ENCODE data around the gene TRMT1.
"Not testable (repeated sequence)": the region's sequence is repeated elsewhere in the genome, so short reads cannot be mapped to it uniquely, and the experiment has no call there.

Gene TRMT1

DNA sequence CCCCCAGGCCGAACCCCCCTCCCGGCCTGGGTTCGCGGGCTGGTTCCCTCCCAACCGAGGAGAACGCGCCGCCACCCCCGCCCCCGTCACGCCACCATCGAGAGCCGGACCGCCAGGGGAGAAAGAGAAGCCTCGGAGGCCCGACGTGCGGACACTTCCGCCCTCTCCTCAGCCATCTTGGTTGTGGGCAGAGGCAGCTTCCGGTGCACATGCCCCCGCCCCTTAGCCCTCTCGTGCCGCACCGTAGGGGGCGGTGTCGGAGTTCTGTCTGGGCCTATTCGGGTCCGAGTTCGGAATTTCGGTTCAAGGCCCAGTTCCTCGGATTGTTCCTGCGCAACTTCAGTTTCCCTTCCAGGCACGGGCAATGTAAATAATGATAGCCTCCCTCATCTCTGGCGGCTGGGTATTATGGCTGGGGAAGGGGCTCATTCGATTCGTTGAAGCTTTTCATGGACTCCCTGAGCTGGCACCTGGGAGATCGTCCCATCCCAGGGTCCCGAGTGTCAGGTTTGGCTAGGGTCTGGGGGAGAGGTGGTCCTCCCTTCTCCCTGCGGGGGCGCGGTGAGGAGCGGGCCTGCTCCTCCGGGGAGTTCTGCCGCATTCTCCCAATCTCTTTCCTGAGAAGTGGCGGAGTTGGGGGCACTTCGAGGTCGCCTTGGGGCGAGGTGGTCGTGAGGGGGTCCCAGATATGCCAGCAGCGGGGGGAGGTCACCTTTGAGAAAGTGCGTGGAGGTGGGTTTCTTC lies 33.8 kb upstream of the TRMT1 start, which contains the start of the genes IER2 and STX10:
Gene IER2 (plus strand): TSS at position 225 of the 744 bp plus-strand sequence. CDS start 2,776 bp downstream, outside the sequence.
Gene STX10 (minus strand): TSS at position 189 of the 744 bp plus-strand sequence. CDS start 202 bp downstream, outside the sequence.
- peak; percentile 84 to 93 (median 88) for DNase-seq (ENCODE audit: low read depth in 3 of 3)

DNA sequence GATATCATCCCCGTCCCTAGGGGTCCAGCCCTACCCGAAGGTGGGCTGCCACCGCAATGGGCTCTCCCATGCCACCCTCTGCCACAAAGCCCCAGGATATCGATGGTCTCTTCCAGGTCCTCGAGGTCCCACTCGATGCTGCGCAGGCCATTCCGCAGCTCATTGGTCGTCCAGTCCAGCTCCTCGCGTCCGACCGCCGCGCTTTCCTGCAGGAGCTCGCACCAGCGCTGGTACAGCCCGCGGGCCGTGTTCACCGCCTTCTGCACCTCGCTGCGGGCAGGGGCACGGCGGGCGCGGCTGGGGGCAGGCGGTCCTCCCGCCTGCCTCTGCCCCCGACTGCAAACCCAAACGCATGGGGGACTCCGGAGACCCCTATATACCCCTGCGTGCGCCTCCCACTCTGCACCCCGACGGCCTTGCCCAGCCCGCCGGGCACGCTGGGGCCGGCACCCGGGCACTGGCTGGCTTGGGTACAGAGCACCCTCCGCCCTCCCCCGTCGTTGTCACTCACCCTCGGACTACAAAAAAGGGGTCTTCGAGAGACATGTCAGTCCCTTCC lies 33.2 kb upstream of the TRMT1 start:
- peak in 1 of 3 experiments; percentile 35 for DNase-seq (ENCODE audit: low read depth in 3 of 3)

DNA sequence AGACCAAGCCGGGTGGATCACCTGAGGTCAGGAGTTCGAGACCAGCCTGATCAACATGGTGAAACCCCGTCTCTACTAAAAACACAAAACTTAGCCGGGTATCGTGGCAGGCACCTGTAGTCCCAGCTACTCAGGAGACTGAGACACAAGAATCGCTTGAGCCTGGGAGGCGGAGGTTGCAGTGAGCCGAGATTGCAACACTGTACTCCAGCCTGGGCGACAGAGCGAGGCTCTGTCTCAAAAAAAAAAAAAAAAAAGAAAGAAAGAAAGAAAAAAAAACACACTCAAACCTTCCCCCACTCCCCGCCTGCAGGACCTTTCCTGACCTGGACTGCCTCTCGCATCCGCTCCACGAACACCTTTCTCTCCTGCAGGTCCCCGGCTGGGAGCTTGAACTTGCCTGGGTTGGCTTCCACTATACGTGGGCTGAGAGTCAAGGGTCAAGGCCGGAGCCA lies 32.7 kb upstream of the TRMT1 start:
- not testable (repeated sequence) for DNase-seq (ENCODE audit: low read depth in 3 of 3)

DNA sequence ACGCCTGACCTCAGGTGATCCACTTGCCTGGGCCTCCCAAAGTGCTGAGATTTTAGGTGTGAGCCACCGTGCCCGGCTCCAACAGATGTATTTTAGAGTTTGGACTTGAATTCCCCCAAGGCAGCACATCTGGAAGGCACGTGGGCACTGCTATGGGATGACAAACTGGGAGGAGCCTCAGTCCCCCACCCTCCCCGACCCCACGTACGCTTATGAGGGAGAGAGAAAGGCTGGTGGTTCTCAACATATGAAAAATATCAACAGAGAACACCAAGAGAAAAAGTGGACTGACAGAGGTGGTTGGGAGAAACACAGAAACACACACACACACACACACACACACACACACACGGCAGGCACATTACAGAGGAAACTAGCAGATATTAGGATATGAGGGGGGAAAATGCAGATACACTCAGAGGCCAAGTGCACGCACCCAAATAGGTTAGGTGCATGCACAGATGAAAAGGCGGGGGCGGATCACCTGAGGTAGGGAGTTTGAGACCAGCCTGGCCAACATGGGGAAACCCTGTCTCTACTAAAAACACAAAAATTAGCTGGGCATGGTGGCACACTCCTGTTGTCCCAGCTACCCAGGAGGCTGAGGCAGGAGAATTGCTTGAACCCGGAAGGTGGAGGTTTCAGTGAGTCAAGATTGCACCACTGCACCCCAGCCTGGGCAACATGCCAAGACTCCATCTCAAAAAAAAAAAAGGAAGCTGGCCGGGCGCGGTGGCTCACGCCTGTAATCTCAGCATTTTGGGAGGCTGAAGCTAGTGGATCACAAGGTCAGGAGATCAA lies 30.4 kb upstream of the TRMT1 start:
- no peak for DNase-seq (ENCODE audit: low read depth in 3 of 3)

DNA sequence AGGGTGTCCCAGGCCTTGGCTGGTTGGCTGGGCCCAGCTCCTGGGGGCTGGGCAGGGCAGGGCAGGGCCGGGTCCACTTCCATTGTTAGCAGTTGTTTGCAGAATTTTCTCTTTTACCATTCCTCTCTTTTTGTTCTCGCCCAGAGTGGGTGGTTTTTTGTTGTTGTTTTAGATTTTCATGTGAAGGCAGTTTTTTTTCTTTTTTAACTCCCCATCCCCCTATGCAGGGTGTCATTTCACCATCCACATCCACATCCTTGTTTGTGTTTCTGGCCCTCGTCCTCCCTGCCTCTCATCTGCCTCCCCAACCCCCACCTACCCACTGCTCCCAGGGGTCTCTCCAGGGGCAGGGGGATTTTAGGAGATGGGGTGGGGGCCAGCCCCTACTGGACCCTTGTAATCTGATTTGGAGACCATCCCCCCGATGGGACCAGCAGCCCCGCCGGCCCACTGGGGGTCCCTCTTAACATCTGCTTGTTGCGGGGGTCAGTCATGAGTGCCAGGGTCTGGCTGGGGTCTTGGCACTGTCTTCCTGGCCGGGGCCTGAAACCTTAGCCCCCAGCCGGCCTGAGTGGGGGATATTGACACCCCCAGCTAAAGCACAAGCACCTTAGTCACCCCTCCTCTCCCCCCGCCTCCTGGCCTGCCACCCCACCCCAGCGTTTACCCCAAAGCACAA lies 23.2 kb upstream of the TRMT1 start:
- DNase-seq (ENCODE audit: low read depth in 3 of 3) = no peak

DNA sequence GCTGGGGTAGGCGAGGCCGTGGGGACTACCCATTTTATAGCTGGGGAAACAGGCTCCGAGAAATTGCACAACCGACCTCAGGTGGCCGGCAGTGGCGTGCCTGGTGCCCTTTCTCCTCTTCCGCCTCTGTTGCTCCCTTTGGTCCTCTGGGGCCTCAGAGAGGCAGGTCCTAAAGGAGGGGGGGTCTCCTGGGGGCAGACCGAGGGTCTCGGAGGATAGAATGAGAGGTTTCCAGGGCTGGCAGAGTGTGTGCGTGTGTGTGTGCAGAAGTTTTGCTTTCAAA lies 22.3 kb upstream of the TRMT1 start:
- no peak for DNase-seq (ENCODE audit: low read depth in 3 of 3)

DNA sequence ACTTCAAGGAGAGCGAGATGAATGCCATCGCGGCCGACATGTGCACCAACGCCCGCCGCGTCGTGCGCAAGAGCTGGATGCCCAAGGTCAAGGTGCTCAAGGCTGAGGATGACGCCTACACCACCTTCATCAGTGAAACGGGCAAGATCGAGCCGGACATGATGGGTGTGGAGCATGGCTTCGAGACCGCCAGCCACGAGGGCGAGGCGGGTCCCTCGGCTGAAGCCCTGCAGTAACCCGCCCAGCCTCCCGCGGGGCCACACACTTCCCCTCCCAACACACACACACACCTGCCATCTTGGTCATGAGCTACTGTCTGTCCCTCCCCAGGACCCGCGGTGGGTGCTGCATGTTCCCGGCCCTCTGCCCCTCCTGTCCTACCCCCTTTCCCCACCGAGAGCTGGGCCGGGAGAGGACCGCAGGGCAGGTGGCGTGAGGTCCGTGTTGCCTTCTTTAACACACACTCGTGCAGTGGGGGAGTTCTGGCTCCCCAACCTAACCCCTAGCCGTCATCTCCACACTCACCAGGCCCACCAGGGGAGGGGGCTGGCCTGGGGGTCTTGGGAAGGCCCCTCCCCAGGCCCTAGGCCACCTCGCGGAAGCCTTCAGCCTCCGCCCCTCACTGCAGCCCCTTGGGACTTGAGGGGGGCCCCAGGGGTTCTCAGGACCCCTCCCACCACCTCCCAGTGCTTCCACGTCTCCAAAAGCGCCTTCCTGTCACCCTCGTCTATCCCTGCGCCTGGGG lies 21.8 kb upstream of the TRMT1 start:
- DNase-seq (ENCODE audit: low read depth in 3 of 3) = no peak

DNA sequence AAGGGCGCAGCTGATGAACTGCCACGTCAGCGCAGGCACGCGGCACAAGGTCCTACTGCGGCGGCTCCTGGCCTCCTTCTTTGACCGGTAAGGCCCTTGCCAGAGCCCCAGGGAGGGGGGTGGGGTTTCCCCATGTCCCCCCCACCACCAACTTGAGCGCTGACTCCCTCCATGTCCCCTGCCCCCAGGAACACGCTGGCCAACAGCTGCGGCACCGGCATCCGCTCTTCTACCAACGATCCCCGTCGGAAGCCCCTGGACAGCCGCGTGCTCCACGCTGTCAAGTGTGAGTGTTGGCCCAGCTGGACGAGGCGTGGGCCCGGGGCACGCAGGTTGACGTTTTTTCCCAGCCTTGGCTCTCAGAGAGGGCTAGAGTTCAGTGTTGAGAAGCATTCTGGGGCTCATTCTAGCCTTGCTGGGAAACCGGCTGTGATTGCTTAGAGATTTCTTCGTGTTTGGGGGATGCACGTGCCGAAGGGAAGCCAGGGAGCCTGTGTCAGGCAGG lies 20.8 kb upstream of the TRMT1 start:
- no peak for DNase-seq (ENCODE audit: low read depth in 3 of 3)

DNA sequence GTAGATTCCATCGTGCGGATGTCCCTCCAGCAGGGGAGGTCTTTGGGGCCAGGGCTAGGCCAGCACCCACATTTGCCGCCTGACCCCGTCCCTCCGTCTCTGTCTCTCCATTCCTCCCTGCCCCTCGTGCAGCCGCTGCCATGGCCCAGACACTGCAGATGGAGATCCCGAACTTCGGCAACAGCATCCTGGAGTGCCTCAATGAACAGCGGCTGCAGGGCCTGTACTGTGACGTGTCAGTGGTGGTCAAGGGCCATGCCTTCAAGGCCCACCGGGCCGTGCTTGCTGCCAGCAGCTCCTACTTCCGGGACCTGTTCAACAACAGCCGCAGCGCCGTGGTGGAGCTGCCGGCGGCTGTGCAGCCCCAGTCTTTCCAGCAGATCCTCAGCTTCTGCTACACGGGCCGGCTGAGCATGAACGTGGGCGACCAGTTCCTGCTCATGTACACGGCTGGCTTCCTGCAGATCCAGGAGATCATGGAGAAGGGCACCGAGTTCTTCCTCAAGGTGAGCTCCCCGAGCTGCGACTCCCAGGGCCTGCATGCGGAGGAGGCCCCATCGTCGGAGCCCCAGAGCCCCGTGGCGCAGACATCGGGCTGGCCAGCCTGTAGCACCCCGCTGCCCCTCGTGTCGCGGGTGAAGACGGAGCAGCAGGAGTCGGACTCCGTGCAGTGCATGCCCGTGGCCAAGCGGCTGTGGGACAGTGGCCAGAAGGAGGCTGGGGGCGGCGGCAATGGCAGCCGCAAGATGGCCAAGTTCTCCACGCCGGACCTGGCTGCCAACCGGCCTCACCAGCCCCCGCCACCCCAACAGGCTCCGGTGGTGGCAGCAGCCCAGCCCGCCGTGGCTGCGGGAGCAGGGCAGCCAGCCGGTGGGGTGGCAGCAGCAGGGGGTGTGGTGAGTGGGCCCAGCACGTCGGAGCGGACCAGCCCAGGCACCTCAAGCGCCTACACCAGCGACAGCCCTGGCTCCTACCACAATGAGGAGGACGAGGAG lies 18.8 kb upstream of the TRMT1 start:
- DNase-seq (ENCODE audit: low read depth in 3 of 3) = no peak

DNA sequence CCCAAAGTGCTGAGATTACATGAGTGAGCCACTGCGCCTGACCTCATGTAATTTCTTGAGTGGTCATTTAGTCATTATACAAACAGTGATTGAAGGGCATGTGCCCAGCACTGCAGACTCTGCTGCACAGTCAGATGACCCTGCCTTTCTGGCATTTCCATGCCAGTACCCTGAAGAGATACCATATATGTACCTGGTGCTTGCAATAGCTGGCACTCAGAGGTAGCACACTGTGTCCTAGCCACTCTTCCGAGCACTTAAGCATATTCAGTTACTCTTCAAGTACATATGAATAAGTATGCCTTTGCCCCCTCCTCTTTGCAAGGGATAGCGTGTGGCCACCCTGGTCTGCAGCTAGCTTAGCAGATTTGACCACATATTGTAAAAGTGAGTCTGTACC lies 18.1 kb upstream of the TRMT1 start:
- DNase-seq (ENCODE audit: low read depth in 3 of 3) = no peak

DNA sequence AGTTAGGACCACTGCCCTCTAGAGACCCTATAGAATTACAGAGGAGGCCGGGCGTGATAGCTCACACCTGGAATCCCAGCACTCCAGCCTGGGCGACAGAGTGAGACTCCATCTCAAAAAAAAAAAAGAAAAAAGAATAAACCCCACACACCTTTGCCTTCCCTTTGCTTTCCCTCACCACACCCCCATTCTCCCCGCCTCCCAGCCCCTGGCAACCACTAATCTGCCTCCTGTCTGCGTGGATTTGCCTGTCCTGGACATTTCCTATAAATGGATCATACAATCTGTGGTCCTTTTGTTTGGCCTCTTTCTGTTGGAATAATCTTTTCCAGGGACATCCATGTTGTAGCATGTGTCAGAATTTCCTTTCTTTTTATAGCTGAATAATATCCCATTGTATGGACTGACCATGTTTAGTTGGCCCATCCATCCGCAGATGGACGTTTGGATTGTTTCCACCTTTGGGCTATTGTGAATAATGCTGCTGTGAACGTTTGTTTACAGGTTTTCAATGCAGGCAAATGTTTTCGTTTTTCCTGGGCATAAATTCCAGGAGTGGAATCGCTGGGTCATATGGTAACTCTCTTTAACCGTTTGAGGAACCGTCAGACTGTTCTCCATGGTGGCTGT lies 16.8 kb upstream of the TRMT1 start:
- DNase-seq (ENCODE audit: low read depth in 3 of 3) = no peak

DNA sequence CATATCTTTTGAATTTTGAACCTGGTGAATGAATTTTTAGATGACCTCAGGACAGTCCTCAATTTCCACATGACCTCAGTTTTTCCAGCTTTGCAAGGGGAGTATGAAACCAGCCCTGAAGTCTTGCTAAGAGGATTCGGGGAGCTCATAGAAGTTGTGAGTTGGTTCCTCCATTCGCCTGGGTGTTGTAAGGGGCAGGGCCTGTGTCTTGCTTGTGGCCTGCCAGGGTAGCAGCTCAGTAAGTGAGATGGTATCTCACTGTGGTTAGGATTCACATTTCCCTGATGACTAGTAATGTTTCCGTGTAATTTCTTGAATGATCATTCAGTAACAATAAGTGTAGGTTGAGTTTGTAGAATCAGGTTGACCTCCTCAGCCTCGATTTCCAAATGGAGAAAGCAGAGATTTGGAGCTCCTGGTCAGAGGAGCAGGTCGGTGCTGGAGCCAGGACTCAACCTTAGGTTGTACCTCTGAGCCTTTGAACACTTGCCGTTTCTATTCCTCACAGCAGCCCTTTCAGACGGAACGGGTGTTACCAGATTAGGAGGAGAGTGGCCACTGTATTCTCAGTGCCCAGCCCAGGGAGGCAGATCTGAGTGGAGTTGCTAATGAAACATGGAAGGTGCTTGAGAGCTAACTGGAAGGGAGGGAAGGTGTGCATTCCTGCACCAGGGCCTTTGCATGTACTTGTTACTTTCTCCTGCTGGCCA lies 16.1 kb upstream of the TRMT1 start:
- DNase-seq (ENCODE audit: low read depth in 3 of 3) = peak in 1 of 3 experiments; percentile 70

DNA sequence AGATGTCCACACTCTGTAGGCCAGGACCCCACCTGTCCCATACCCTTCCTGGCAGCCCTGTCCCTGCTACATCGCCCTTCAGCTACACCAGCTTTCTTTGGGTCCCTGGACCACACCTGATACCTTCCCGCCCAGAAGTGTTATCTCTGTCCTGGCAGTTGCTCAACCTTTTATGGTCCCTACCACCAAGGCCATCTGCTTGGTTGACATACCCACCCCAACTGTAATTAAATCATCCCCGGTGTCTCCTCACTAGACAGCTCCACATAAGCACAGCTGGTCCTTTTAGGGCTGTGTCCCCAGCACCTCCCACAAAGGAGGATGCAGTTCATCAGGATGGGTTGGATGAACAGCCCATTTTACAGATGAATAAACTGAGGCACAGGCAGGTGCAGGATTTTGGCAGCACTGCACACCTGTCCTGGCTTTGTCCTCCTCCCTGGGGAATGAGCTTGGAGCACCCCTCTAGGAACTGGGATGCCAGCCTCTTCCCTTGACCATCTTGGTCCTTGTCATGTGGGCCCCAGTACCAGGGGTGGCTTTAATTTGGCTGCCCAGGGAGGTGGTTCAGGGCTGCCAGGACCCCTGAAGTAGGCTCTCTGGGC lies 14.4 kb upstream of the TRMT1 start:
- no peak for DNase-seq (ENCODE audit: low read depth in 3 of 3)

DNA sequence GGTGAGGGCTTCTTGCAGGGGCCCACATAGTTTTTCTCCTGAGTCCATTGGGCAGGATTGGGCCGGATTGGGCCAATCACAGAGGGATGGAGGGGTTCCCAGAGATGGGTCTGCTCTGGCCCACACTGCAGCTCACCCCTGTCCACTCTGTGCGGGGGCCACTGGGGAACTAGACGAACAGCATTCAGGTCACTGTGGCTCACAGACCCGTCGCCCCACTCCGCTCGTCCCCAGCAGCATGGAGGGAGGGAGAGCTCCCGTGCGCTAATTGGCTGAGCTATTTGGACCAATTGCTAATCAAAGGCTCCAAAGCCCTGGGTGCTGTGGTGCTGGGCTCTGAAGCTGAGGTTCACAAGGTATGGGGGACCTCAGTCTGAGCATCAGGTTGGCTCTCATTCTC lies 12.8 kb upstream of the TRMT1 start:
- DNase-seq (ENCODE audit: low read depth in 3 of 3) = no peak

DNA sequence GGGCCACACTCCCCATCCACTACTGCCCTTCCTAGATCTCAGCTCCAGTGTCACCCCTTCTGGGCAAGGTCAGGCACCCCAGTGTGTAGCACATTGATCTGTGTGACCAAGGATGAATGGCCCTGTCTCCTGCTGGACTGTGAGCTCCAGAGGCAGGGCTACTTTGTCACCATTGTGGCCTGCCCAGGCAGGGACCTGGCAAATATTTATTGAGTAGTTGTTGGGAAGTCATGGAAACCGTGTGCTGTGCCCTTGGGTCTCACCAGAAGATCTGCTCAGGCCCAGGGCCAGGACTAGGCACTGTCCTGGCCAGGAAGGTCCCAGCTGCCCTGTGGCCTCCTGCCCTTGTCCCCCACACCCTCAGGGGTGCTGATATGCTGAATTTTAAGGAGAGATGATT lies 12.0 kb upstream of the TRMT1 start:
- no peak for DNase-seq (ENCODE audit: low read depth in 3 of 3)

DNA sequence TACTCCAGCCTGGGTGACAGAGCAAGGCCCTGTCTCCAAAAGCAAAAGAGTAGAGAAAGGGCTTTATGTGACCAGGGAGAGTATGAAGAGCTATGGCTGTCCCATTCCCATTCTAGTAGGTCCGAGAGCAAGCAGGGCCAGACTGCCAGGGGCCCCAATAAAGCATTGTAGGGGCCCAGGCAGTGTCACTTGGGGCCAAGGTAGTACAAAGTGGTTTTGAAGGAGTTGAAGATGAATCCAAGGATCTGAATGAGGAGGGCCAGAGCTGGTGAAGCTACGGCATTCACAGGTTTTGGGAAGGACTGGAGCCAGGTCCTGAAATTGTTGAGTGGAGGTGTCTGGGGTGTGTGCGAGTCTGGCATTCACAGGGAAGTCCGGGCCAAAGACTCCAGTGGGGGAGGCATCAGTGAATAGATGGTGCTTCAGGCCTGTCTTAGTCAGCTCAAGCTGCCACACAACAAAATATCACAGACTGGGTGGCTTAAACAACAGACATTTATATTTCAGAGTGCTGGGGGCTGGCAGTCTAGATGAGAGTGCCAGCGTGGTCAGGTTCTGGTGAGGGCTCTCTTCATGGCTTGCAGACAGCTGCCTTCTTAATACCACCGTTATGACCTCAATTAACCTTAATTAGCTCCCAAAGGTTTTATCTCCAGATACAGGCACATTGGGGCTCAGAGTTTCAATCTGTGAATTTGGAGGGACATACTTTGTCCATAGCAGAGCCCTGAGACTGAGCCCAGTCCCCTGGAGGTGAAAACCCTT lies 11.5 kb upstream of the TRMT1 start:
- DNase-seq (ENCODE audit: low read depth in 3 of 3) = no peak

DNA sequence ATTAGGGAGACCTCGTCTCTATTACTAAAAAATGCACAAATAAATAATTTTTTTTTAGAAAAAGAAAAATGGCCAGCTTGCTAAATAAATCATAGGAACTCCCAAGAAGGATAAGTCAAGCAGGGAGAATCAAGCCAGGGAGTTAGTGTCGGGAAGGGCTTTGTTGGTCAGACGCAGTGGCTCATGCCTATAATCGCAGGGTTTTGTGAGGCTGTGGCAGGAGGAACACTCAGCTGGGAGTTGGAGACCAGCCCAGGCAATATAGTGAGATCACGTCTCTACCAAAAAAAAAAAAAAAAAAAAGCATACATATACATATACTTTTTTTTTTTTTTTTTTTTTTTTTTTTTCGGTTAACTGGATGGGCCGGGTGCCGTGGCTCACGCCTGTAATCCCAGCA lies 10.5 kb upstream of the TRMT1 start:
- DNase-seq (ENCODE audit: low read depth in 3 of 3) = no peak

Data from stimulated activated CD4-positive, alpha-beta T cell treated with anti-CD3 and anti-CD28 coated beads, TNF-alpha, amount 100 ng/mL, for 24 hours (primary cell).